HepG2 (cell line): Measurements from ENCODE around the gene TRIM59. TPM values are rescaled to one million over a fixed set of nuclear protein-coding genes. Genes with fewer than 3 reads are reported as not detected.

Source experiments
- ATAC-seq: fragments of 200-7000 bp; cut with Tn5 transposase; 3 replicates; pipeline ENCODE4 v1.9.1; 2020; ENCODE audit warnings: mild to moderate bottlenecking, moderate library complexity
- BruUV-seq: library from RNA; stranded (reverse); fragments of 400-500 nt; replicated peaks from 2 replicates; lab custom pipeline; 2021; lab: Mats Ljungman, UMichigan
- CTCF ChIA-PET: fragments of 300-600 bp; formaldehyde crosslinking; extraction: SDS; loops from one replicate; lab custom pipeline; 2021; ENCODE audit warnings: low total read pairs, inconsistent platforms, low intra/inter-chr PET ratio; lab: Yijun Ruan, JAX
- POLR2A ChIA-PET: fragments of 350-600 bp; sonication (Branson Sonifier 250); formaldehyde crosslinking; loops from one replicate; lab custom pipeline; 2020; ENCODE audit warnings: antibody characterized with exemption, inconsistent platforms; lab: Yijun Ruan, JAX
- DNase-seq: peaks from one replicate; pipeline ENCODE4 v3.0.0-alpha.2; 2015; ENCODE audit warnings: low spot score
- FAIRE-seq: peaks from 3 replicates; lab custom pipeline; 2011; peaks lifted over from hg19 to GRCh38; lab: Jason Lieb, UNC
- H2AFZ ChIP-seq: one replicate; pipeline ENCODE4 v1.6.1; 2011; ENCODE audit warnings: low read length, inconsistent platforms
- H3K27ac ChIP-seq: fragments of 300-600 bp; 3 replicates; pipeline ENCODE4 v1.8.0; 2011; ENCODE audit warnings: mixed run types, mild to moderate bottlenecking, mixed read lengths, low read length, inconsistent platforms; ENCODE audit not compliant: insufficient read depth; ENCODE audit errors: extremely low read length
- H3K27me3 ChIP-seq, 2 experiments: fragments of 200-600 bp in 1 of 2; 2 replicates in 1 of 2; 3 replicates in 1 of 2; pipeline versions ENCODE4 v1.6.0 to v1.8.0; 2011; ENCODE audit warnings: low read length in 2 of 2, mild to moderate bottlenecking in 2 of 2, moderate library complexity in 2 of 2, inconsistent platforms in 1 of 2; ENCODE audit not compliant: insufficient read depth in 2 of 2, control insufficient read depth in 1 of 2
- H3K36me3 ChIP-seq, 2 experiments: fragments of 200-600 bp in 1 of 2; replicated peaks in 1 of 2; 2 replicates in 1 of 2; 3 replicates in 1 of 2; pipeline versions ENCODE4 v1.5.1 to v1.8.0; 2011; ENCODE audit warnings: low read length in 2 of 2, inconsistent platforms in 1 of 2; ENCODE audit not compliant: insufficient read depth in 2 of 2, control insufficient read depth in 1 of 2
- H3K4me1 ChIP-seq: 2 replicates; pipeline ENCODE4 v1.5.1; 2012; ENCODE audit warnings: low read length, inconsistent platforms; ENCODE audit not compliant: insufficient read depth
- H3K4me2 ChIP-seq: 2 replicates; pipeline ENCODE4 v1.6.0; 2011; ENCODE audit warnings: low read depth, low read length, inconsistent platforms
- H3K4me3 ChIP-seq, 3 experiments: fragments of 200-600 bp in 1 of 3; sonication (generic), shearing (Covaris generic) in 1 of 3; replicated peaks in 1 of 3; 2 replicates each; pipeline ENCODE4 v1.5.1; 2011 to 2016; ENCODE audit warnings: low read length in 3 of 3, inconsistent platforms in 2 of 3, low read depth in 2 of 3, mild to moderate bottlenecking in 2 of 3, control low read depth in 1 of 3, mixed read lengths in 1 of 3; ENCODE audit not compliant: insufficient read depth in 1 of 3
- H3K79me2 ChIP-seq: one replicate; pipeline ENCODE4 v1.6.1; 2011; ENCODE audit warnings: low read length, inconsistent platforms; ENCODE audit not compliant: insufficient read depth
- H3K9ac ChIP-seq: 2 replicates; pipeline ENCODE4 v1.6.0; 2011; ENCODE audit warnings: mild to moderate bottlenecking, low read depth, low read length, inconsistent platforms; ENCODE audit not compliant: insufficient read depth
- H3K9me3 ChIP-seq: 2 replicates; pipeline ENCODE4 v1.5.1; 2012; ENCODE audit warnings: mild to moderate bottlenecking, low read length
- H4K20me1 ChIP-seq: 2 replicates; pipeline ENCODE4 v1.6.0; 2011; ENCODE audit warnings: inconsistent platforms, mild to moderate bottlenecking, low read length, moderate library complexity; ENCODE audit not compliant: insufficient read depth
- ASH2L ChIP-seq: fragments of 300-600, 200-600 bp; sonication (generic); IDR thresholded peaks from 2 replicates; pipeline ENCODE4 v1.7.0; 2017; ENCODE audit warnings: low read depth, mild to moderate bottlenecking, moderate library complexity, mixed read lengths, low read length; ENCODE audit not compliant: insufficient read length
- SAP130 ChIP-seq: IDR thresholded peaks from 2 replicates; pipeline ENCODE4 v1.6.1; 2016; ENCODE audit warnings: low read depth
- ZNF3 ChIP-seq: IDR thresholded peaks from 2 replicates; pipeline ENCODE4 v1.7.0; 2017; ENCODE audit warnings: inconsistent platforms
- WGBS: methylation state at CpG from one replicate; pipeline ENCODE4 v1.1.6; 2017; ENCODE audit warnings: low lambda C conversion rate; 5-methylcytosine and 5-hydroxymethylcytosine counted together
- in situ Hi-C: cut with HindIII; loops from 2 replicates; pipeline ENCODE4 v1.10.0; 2017; ENCODE audit warnings: low pct_unique_long_range_greater_than_20kb; ENCODE audit not compliant: extremely low pct_ligation_motif_present
- intact Hi-C: fragments of 100-400 bp; cut with micrococcal nuclease; formaldehyde crosslinking; loops from one replicate; pipeline ENCODE4 v1.10.0; 2022; ENCODE audit not compliant: unreplicated experiment
- polyA plus RNA-seq, 8 experiments: library from polyadenylated mRNA; depleted of rRNA in 3 of 8; stranded (reverse) in 7 of 8; unstranded in 1 of 8; fragments of >200 nt; fragmentation: Illumina TruSeq in 4 of 8; extraction: Trizol in 4 of 8; gene quantifications; 2 replicates each; pipeline versions ENCODE4 v1.2.1 to v1.2.3, GENCODE V29; 2011 to 2016; ENCODE audit warnings: low read depth in 4 of 8, missing spikeins in 1 of 8, mixed read lengths in 1 of 8; ENCODE audit not compliant: insufficient read depth in 1 of 8
- total RNA-seq, 5 experiments: library from RNA; depleted of rRNA; stranded (reverse); fragments of >200 nt; fragmentation: Illumina TruSeq; extraction: Trizol; gene quantifications; 2 replicates each; pipeline ENCODE4 v1.2.3, GENCODE V29; 2016; ENCODE audit warnings: low read depth in 1 of 5
- TF ChIP-seq, protein P1 (sequence below): IDR thresholded peaks from 2 replicates; pipeline ENCODE4 v1.6.1; 2016; ENCODE audit warnings: mild to moderate bottlenecking
- TF ChIP-seq, protein P2 (sequence below): sonication (generic); formaldehyde crosslinking; IDR thresholded peaks from 2 replicates; pipeline ENCODE4 v1.5.0; 2020; ENCODE audit warnings: mild to moderate bottlenecking, low read depth, missing genetic modification reagents, borderline replicate concordance

Gene TRIM59
- total and polyA plus RNA-seq, 2 of the 13 experiments (the other 11 are each of a cell fraction or from before 2014, with no cell fraction given) = 1.3 to 3.2 TPM

DNA sequence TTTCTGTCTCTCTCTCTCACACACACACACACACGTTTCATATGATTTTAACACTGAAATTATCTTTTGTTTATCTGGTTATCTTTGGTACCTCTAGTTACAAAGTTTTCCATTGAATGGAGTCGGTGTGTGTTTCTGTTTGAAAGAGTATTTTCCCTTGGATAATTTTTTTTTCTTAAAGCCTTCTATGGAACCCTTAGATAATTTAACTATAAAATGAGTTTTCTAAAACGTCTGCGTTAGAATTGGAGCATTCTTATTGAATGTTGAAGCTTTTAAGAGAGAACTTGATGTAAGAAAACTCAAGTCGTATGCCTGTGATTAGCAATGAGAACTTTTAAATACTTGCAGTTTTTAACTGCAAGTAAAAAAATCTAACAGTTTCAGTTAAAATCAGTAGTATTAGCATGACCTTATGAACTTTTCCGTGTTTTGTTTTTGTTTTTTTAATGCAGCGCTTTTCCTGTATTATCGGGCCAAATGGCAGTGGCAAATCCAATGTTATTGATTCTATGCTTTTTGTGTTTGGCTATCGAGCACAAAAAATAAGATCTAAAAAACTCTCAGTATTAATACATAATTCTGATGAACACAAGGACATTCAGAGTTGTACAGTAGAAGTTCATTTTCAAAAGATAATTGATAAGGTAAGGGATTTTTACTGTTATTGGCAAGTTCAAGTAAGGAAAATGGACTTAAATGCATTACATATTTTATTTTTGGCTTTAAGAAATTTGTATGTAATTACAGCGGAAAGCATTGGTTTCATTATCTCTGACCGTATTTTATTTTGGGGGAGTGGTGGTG lies 47.2 kb downstream of the TRIM59 start:
- WGBS = 8% methylated on average over 11 of the region's 11 CpGs
- peaks cover 9% of the 10 kb centered on the region; the same call in 1 of the 2 replicates for H4K20me1 ChIP-seq
- DNase-seq (no peak), ATAC-seq (no peak), FAIRE-seq (no peak)
- H3K9me3 ChIP-seq = no peaks in the 10 kb centered on the region
- POLR2A ChIA-PET = interaction anchor here (1.2 kb wide), 1 partner anchor 8 kb away, joined by 3 read pairs; no protein-coding TSS in a partner anchor
- H3K4me3 ChIP-seq = peak overlapping the region; percentile 87 to 94 (median 94); a peak in 5 of 6 replicates
- H3K4me1 ChIP-seq = peaks cover 32% of the 10 kb centered on the region
- intact Hi-C loops (no loop called here), in situ Hi-C loops (loop anchor here (25.0 kb wide), 1 partner anchor 365 kb away; no protein-coding TSS in a partner anchor)
- H3K9ac ChIP-seq = peak overlapping the region; percentile 96
- peak overlapping the region; percentile 98 for H3K27ac ChIP-seq
- peak overlapping the region; percentile 75 for H3K4me2 ChIP-seq
- TF ChIP-seq SAP130 (0 out of 2 replicates have a peak, but pooled peaks have one; percentile 6), ZNF3 (CRISPR knock-in tag) (no peak), ASH2L (peak; percentile 29)
- TF ChIP-seq, protein P1, sequence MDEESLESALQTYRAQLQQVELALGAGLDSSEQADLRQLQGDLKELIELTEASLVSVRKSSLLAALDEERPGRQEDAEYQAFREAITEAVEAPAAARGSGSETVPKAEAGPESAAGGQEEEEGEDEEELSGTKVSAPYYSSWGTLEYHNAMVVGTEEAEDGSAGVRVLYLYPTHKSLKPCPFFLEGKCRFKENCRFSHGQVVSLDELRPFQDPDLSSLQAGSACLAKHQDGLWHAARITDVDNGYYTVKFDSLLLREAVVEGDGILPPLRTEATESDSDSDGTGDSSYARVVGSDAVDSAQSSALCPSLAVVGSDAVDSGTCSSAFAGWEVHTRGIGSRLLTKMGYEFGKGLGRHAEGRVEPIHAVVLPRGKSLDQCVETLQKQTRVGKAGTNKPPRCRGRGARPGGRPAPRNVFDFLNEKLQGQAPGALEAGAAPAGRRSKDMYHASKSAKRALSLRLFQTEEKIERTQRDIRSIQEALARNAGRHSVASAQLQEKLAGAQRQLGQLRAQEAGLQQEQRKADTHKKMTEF (CRISPR knock-in tag) = no peak
- TF ChIP-seq, protein P2, sequence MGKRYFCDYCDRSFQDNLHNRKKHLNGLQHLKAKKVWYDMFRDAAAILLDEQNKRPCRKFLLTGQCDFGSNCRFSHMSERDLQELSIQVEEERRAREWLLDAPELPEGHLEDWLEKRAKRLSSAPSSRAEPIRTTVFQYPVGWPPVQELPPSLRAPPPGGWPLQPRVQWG (CRISPR knock-in tag) = no peak
- no peak overlapping the region for H2AFZ ChIP-seq
- BruUV-seq = no TSS peak
- peaks cover 0 to 7% of the 10 kb centered on the region in 2 experiments; a peak in 2 of 5 replicates for H3K36me3 ChIP-seq
- no peaks in the 10 kb centered on the region; a peak in 1 of 5 replicates for H3K27me3 ChIP-seq
- CTCF ChIA-PET = no interaction called here
- peaks cover 92% of the 10 kb centered on the region for H3K79me2 ChIP-seq
